Measurements from ENCODE around the gene RFXANK. TPM values are rescaled to one million over a fixed set of nuclear protein-coding genes. Genes with fewer than 3 reads are reported as not detected.

The RFXANK gene
- total RNA-seq, 2 experiments from 2014 or later: 102 to 106 TPM

DNA sequence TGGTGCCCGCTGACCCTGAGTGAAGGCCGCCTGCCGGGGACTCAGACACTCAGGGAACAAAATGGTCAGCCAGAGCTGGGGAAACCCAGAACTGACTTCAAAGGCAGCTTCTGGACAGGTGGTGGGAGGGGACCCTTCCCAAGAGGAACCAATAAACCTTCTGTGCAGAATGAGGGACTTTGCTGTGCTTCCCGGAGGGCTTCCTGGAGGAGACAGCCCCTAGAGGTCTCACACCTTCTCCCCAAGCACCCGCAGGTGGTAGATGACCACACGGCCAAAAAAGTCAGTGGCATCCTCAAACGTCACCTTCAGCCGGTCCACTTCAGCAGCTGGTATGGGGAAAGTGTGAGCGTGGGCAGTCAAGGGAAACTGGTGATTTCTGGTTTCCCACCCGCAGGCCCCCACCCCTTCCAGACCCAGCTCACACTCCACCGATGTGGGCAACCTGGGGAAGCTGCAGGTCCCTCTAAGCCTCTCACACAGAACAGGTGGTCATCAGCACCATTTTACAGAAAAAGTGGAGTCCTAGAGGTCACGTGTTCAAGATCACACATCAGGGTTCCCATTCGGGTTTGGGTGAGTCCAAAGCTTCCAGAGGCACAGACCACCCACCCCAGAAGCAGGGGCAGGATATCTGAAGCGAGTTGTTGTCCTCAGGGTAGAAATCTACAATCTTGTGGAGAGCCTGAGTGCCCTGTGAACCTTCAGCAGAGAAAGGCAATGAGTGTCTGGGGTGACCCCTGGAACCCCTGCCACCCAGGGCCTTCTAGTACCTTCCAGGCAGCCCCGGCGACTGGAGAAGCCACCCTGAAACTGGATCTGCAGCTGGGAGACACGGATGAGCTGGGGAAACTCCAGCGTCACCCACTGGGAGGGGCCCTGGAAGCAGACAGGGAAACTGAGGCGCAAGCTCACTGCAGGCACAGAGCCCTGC is 9.9 kb downstream of the RFXANK start:
- POLR2A ChIA-PET: interaction anchor here (0.6 to 1.5 kb wide), 4 partner anchors 10 to 110 kb away, joined by 3 to 7 read pairs (median 6); partner anchors contain the start of genes BORCS8 and RFXANK

GRCh38 chr19:19202707-19203011 is 10.6 kb downstream of the RFXANK start:
- ChIA-PET CTCF (interaction anchor here (1.0 to 2.5 kb wide), 6 partner anchors 8 to 26 kb away, joined by 4 to 8 read pairs (median 4); partner anchors contain the start of gene BORCS8), POLR2A (interaction anchor here (1.0 to 1.2 kb wide), 3 partner anchors 10 to 119 kb away, joined by 3 to 9 read pairs (median 3); no protein-coding TSS in a partner anchor)

More for the DNA sequence above, 9.9 kb downstream of the RFXANK start:
- CTCF ChIA-PET: interaction anchor here (1.6 to 2.5 kb wide), 3 partner anchors 9 to 19 kb away, joined by 4 to 8 read pairs (median 7); no protein-coding TSS in a partner anchor

- POLR2A ChIA-PET: interaction anchor here (0.6 to 1.2 kb wide), 7 partner anchors 10 to 711 kb away, joined by 3 to 15 read pairs (median 3); partner anchors contain the start of gene BORCS8
- CTCF ChIA-PET: interaction anchor here (0.7 to 2.5 kb wide), 8 partner anchors 8 to 151 kb away, joined by 3 to 8 read pairs (median 4); partner anchors contain the start of genes BORCS8 and MEF2B
Observed at GRCh38 chr19:19203012-19203856, 11.2 kb downstream of the RFXANK start, which contains the start of gene NR2C2AP. TSS of gene NR2C2AP (minus strand) at chr19:19203414. CDS start at chr19:19203060, 354 bp downstream.

- POLR2A ChIA-PET: interaction anchor here (0.6 to 1.2 kb wide), 3 partner anchors 13 to 117 kb away, joined by 3 to 15 read pairs (median 3); partner anchors contain the start of gene BORCS8
- CTCF ChIA-PET: interaction anchor here (0.7 to 2.5 kb wide), 4 partner anchors 11 to 151 kb away, joined by 3 to 8 read pairs (median 6); partner anchors contain the start of gene BORCS8
Observed at GRCh38 chr19:19204181-19204580, 12.1 kb downstream of the RFXANK start.

- POLR2A ChIA-PET: no interaction called here
- CTCF ChIA-PET: interaction anchor here (1.5 kb wide), 1 partner anchor 31 kb away, joined by 4 read pairs; no protein-coding TSS in a partner anchor
Observed at GRCh38 chr19:19205416-19206410, 13.7 kb downstream of the RFXANK start.

- ChIA-PET POLR2A (no interaction called here), CTCF (no interaction called here)
Observed at GRCh38 chr19:19206938-19207337, 14.9 kb downstream of the RFXANK start.

- POLR2A ChIA-PET: interaction anchor here (0.5 kb wide), 1 partner anchor 12 kb away, joined by 6 read pairs; no protein-coding TSS in a partner anchor
- CTCF ChIA-PET: no interaction called here
Observed at GRCh38 chr19:19207637-19208572, 15.8 kb downstream of the RFXANK start.

DNA sequence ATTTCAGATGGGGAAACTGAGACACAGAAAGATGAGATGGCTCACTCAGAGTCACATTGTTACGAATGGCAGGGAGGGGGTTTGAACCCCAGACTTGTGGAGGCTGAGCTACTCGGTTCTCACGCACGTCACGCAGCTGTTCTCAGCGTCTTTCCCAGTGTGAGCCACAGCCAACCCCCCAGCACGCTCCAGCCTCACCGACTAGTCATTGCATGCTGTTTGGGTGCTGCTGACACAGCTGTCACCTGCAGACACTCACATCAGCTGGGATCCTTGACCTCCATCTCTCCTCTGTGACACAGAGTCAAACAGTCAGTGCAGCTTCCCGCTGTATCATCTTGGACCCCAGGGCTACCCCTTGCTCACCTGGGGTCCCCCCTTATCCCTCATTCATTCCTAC is 17.3 kb downstream of the RFXANK start:
- ChIA-PET POLR2A (no interaction called here), CTCF (interaction anchor here (0.9 kb wide), 1 partner anchor 23 kb away, joined by 3 read pairs; no protein-coding TSS in a partner anchor)

- CTCF ChIA-PET: no interaction called here
- POLR2A ChIA-PET: no interaction called here
Observed at GRCh38 chr19:19211499-19212420, 19.7 kb downstream of the RFXANK start, which contains the start of gene NCAN. TSS of gene NCAN (plus strand) at chr19:19211958. CDS start at chr19:19216954, 4,996 bp downstream.

- CTCF ChIA-PET: interaction anchor here (1.1 kb wide), 1 partner anchor 38 kb away, joined by 4 read pairs; no protein-coding TSS in a partner anchor
Observed at GRCh38 chr19:19212916-19213315, 20.9 kb downstream of the RFXANK start.

GRCh38 chr19:19213426-19214158 is 21.5 kb downstream of the RFXANK start:
- CTCF ChIA-PET: interaction anchor here (0.8 to 1.1 kb wide), 2 partner anchors 13 to 39 kb away, joined by 4 read pairs; no protein-coding TSS in a partner anchor
- POLR2A ChIA-PET: no interaction called here

More at GRCh38 chr19:19212916-19213315, 20.9 kb downstream of the RFXANK start:
- POLR2A ChIA-PET: interaction anchor here (0.6 kb wide), 1 partner anchor 12 kb away, joined by 3 read pairs; no protein-coding TSS in a partner anchor

DNA sequence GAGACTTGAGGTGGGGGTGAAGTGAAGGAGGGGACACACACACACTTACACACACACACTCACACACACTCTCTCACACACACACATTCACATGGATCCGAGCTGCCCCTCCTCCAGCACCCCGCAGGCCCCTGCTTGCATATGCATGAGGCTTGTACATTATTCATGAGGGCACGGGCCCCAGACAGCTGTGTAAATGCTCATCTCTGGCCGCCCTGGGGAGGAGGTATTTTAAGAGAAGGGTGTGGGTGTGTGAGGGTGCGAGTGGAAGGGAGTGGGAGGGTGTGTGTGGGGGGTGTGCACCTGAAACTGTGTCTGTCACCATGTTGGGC is 22.1 kb downstream of the RFXANK start:
- CTCF ChIA-PET: interaction anchor here (0.8 to 1.1 kb wide), 2 partner anchors 13 to 39 kb away, joined by 4 read pairs; no protein-coding TSS in a partner anchor
- POLR2A ChIA-PET: interaction anchor here (0.5 kb wide), 1 partner anchor 937 kb away, joined by 4 read pairs; no protein-coding TSS in a partner anchor

DNA sequence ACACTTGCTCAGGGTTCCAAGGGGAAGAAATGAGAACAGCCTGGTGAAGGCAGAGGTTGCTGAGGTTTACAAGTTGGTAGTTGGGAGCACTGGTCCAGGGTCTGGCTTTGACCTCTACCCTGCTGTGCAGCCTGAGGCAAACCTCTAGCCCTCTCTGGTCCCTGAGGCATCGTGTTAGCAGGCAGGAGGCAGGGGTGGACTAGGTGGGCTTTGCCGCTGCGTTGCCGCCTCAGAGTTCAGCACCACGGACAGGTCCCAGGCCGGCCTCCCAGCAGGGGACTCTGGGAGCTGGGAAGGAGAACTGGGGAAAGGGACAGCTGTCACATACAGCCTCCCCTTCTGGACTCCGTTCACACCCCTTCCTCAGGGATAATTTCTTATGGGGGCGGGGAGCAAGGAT is 22.8 kb downstream of the RFXANK start:
- ChIA-PET POLR2A (no interaction called here), CTCF (no interaction called here)

DNA sequence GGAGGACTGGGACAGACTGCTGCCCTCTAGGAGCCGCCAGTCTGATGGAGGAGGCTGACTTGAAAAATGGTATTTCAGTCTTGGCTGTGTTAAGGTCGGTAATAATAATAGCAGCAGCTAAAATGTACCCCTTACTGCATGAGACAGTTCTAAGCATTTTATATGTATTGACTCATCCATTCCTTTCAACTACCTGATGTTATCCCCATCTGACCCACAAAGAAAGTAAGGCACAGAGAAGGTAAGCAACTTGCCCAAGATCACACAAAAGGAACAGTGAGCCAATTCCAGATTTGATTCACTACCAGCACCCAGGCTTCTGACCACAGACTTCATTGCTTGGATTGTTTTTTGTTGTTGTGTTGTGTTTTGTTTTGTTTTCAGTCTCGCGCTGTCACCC is 23.7 kb downstream of the RFXANK start:
- ChIA-PET CTCF (no interaction called here), POLR2A (no interaction called here)

DNA sequence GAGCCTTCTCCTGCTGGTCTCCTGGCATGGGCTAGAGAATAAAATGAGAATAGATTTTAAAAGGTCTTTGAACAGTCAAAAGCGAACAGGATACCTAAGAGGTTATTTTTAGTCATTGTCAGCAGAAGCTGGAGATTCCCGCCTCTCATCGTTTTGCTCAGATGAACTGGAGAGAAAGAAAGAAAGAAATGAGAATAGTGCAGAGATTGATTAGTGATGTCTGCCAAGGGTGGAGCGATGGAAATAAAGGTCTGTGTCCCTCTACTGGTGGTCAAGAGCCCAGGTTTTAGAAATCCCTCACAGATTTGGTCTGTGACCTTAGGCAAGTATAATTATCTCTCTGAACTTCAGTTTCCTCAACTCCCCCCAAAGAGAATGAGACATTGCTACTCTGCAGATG is 25.0 kb downstream of the RFXANK start:
- ChIA-PET POLR2A (interaction anchor here (1.0 kb wide), 1 partner anchor 25 kb away, joined by 3 read pairs; the partner anchor contains the start of genes BORCS8 and RFXANK), CTCF (no interaction called here)
